NOMO-1 treated with DMSO at 0.1 percent for 48 hours (cell line): ENCODE results near the gene SUGP1.

Source experiments
- DNase-seq: peaks from one replicate; lab custom pipeline; 2025; ENCODE audit not compliant: unreplicated experiment; lab: John Stamatoyannopoulos, UW

Gene SUGP1

DNA sequence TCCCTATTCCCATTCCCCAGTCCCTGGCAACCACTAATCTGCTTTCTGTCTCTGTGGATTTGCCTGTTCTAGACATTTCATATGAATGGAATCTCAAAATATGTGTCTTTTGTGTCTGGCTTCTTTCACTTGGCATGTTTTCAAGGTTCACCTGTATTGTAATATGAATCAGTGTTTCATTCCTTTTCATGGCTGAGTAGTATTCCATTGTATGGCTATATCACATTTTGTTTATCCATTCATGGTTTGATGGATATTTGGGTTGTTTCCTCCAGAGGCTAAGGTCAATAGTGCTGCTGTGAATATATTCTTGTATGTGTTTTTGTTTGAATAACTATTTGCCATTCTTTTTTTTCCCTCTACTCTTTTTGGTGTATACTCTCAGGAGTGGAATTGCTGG is 84.1 kb downstream of the SUGP1 start:
- DNase-seq = no peak

GRCh38 chr19:19234220-19234816 is 86.0 kb downstream of the SUGP1 start:
- no peak for DNase-seq

DNA sequence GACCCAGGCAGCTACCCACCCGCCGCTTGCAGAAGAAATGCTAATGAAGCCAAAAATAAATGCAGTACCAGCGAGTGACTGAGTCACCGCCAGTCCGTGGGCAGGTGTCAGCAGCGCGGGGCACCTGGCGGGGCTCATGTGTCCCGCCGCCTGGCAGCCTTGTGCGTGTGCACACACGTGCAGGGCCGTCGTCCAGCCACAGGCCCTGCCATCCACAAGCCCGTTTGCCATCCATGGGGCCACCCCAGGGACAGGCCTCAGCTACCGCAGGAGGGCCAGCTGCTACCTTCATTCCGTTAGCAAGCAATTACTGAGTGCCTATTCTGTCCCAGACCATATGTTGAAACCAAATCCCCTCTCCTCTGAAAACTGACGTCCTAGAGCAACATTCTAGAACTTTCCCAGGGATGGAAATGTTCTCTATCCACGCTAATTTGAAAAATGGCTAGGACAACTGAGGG is 88.0 kb downstream of the SUGP1 start:
- DNase-seq = no peak

DNA sequence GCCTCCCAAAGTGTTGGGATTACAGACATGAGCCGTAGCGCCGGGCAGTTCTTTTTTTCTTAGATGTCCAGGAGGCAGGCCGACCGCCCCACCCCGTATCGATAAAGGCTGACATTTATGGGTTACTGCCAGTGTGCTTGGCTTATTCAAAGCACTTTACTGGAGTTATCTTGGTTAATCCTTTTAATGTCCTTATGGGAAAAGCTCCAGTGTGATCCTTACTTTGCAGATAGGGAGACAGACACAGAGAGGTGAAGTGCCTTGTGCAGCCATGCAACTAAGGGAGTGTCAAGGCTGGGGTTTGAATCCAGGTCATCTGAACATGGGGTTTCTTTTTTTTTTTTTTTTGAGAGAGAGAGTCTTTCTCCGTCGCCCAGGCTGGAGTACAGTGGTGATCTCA is 89.3 kb downstream of the SUGP1 start:
- DNase-seq = no peak

DNA sequence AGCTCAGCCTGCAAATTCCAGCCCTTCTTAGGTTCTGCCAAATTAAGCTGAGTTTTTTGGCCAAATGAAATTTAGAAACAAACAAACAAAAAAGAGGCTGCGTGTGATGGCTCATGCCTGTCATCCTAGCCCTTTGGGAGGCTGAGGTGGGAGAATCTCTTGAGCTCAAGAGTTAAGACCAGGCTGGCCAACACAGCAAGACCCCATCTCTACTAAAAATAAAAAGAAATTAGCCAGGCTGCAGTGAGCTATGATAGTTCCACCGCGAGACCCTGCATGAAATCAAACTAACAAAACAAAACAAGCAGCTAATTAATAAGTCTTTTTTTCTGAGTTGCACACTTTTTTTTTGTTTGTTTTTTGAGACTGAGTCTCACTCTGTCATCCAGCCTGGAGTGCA is 90.6 kb downstream of the SUGP1 start:
- DNase-seq = no peak

GRCh38 chr19:19227217-19227616 is 93.1 kb downstream of the SUGP1 start:
- no peak for DNase-seq

DNA sequence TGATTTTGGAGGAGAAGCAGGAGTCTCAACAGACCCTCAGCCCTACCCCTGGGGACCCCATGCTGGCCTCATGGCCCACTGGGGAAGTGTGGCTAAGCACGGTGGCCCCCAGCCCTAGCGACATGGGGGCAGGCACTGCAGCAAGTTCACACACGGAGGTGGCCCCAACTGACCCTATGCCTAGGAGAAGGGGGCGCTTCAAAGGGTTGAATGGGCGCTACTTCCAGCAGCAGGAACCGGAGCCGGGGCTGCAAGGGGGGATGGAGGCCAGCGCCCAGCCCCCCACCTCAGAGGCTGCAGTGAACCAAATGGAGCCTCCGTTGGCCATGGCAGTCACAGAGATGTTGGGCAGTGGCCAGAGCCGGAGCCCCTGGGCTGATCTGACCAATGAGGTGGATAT is 93.6 kb downstream of the SUGP1 start:
- no peak for DNase-seq

DNA sequence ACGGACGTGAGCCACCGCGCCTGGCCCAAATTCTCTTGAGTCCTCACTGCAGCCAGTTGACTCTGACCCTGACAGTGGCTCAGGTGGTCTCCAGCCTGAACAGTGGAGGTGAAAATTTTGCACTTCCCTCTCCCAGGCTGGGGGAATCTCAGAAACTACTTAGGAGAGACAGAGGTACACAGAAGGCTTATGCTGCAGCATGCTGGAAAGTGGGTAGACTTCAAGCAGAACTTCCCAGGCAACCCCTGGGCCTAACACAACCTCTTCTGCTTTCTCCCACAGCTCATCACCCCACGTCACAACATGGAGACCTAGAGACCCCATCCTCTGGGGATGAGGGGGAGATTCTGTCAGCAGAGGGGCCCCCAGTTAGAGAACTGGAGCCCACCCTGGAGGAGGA is 94.1 kb downstream of the SUGP1 start:
- no peak for DNase-seq
